Right forelimb (tissue), 1 donor: Measurements from ENCODE around the gene IL10RB.
"Not testable (repeated sequence)": the region's sequence is repeated elsewhere in the genome, so short reads cannot be mapped to it uniquely, and the experiment has no call there.

ENCODE experiments used
- DNase-seq: peaks from one replicate; pipeline ENCODE4 v3.0.0-alpha.2; 2018

IL10RB gene

DNA sequence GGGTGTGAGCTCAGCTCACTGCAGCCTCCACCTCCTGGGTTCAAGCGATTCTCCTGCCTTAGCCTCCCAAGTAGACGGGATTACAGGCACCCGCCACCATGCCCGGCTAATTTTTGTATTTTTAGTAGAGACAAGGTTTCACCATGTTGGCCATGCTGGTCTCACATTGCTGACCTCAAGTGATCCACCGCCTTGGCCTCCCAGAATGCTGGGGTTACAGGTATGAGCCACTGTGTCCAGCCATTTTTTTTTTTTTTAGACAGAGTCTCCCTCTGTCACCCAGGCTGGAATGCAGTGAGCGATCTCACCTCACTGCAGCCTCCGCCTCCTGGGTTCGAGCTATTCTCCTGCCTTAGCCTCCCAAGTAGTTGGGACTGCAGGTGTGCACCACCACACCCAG, 23.3 kb upstream of the IL10RB start:
- DNase-seq, result not testable (repeated sequence)

DNA sequence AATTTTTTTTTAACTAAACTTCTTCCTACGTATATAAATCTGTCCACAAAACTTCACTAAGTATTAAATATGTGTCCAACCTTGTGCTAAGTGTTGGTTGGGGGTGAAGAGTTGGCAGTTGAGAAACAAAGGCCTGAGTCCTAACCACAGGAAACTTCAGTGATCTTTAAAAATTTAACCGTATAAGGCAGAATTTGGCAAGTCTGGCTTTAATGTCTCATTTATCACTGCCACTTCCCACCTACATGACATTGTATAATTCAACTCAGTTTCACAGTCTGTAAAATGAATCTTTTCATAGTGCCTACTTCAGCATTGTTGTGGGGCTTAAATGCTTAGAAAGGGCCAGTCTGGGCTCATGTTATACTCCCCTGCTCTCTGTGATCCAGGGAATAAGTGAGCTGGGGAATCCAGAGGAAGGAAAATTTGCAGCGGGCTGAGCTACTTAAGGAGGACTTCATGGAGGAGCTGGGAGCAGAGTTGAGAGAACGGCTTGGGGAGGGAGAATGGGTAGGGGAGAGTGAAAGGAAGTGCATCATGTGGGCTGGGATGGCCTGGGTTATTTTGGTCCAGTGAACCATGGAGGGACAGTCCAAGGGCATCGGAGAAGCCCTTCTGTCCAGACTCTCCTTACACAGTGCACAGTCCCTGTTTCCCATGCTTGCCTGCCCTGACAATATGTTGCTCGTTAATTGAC, 21.9 kb upstream of the IL10RB start:
- DNase-seq, result no peak

DNA sequence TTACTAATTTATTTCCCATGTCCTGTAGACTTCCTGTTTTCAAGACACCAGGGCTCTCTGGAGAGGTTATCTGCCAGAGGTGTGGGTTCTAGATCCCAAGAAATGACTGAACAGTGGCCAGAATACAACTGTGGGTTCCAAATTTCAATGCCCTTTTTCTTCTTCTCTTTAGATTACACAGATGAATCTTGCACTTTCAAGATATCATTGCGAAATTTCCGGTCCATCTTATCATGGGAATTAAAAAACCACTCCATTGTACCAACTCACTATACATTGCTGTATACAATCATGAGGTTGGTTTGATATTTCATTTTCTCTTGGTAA, 21.4 kb upstream of the IL10RB start:
- DNase-seq, result no peak

DNA sequence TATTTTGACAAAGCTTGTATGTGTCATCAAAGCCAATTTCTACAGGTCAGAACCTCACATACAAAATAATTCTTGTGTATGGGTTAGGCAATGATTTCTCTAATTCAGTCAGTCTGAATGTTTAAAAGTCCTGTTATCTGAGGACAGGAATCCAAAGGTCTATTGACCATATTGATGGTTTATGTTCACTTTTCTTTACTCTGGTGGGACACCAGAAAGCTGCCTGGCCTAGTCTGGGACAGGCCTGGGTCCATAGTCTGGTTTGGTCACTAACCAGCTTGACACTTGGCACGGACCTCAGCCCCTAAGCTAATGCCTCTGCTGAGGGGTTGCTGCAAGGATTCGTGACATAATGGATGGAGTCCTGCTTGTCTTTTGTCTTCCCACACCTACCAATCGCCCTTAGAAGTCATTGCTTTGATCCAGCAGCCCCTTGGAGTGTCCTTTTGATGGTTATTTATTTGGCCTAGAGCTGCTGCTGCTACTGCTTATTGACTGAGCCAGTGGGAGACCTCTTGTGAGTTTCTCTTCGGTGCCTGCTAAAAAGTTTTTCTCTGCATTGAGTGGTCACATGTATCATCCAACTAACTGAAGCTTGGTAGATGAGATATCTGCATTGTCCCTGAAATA, 20.8 kb upstream of the IL10RB start:
- no peak for DNase-seq

DNA sequence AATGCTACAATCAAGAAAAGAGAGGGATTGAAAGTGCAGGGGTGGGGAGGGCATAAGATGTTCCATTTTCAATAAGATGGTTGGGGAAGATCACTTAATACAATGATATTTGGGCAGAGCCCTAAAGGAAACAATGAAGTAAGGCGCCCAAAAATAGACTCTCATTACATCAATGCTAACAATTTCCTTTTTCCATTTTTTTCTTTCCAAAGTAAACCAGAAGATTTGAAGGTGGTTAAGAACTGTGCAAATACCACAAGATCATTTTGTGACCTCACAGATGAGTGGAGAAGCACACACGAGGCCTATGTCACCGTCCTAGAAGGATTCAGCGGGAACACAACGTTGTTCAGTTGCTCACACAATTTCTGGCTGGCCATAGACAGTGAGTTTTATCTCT, 19.7 kb upstream of the IL10RB start:
- DNase-seq, result no peak

DNA sequence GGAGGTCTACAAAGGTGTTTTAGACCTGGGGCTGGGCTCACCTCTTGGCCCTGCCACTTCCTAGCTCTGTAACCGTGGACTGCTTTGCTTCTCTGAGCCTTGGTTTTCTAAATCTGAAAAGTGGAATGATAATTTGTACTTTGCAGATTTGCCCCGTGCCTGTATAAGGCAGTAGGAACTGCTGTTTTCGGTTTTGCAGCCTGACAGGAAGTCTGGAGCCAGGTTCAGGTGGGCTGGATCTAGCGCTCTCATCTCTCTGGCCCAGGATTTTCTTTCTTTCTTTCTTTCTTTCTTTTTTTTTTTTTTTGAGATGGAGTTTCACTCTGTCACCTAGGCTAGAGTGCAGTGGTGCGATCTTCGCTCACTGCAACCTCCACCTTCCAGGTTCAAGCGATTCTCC, 19.2 kb upstream of the IL10RB start:
- DNase-seq, result no peak

DNA sequence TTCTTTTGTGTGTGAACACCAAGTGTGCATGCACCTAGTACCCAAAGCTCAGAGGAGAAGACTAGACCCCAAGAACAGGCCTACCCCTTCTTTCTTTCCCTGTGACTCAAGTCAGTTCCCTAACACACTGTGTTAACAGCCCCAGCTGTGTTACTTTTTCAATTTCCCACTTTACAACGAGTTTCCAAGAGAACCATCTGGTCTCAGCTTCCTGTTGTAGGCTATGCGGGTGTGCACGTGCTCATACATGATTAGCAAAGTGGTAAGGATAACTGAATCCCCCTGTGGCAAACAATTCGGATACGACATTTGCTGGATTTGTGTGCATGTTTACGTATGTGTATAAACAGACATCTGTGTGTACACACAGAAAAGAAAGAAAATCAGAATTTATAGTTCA, 18.6 kb upstream of the IL10RB start:
- no peak for DNase-seq

DNA sequence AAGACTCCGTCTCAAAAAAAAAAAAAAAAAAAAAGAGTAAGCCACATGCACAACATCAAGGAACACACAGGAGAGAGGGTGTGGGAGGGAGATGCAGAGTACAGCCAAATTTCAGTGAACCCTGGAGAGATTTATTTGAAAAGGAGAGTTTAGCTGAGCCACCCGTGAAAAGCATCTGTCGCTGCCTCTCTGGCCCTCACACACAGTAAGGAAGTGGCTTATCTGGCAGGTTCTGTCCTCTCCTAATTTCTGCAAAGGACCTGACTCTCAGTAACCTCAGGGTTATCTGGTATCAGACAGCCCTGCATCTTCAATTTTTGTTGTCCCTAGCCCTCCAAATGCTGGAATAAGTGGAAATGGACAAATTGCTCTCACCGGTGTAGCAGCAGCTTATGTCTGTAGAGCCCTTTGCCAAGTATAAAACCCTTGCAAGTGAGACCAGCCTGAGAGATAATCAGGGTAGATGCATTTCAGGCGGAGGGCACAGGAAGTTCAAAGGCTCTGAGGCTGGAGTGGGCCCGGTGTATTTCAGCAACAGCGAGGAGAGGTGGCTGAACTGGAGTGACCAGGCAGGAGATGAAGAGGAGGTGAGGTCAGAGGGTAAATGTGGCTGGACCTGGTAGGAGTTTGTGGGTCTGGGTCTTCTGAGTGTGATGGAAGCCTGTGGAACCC, 16.7 kb upstream of the IL10RB start:
- DNase-seq, result no peak

DNA sequence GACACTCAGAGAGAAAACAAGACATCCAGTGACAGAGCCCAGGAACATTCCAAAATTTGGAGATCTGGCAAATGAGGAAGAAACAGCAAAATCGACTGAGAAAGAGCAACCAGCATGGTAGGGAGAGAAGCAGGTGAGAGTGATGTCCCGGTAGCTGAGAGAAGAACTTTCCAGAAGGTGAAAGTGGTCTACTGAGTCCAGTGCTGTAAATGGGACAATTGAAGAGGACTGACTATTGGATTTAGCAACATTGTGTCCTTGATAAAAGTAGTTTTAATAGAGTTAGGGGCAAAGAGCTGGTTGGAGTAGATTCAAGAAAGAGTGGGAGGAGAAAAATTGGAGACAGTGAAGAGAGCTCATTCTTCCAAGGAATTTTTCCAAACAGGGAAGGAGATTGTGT, 15.0 kb upstream of the IL10RB start:
- DNase-seq, result no peak

DNA sequence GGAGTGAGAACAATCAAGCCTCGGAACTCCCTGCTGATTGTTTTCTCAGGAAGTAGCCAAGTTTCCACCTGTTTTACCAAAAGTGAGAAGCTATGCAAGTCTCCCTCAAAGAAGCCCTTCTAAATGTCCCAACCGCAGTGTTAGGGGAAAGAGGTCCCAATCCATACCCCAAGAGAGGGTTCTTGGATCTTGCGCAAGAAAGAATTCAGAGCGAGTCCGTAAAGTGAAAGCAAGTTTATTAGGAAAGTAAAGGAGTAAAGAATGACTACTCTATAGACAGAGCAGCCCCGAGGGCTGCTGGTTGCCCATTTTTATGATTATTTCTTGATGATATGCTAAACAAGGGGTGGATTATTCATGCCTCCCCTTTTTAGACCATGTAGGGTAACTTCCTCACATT, 12.8 kb upstream of the IL10RB start:
- not testable (repeated sequence) for DNase-seq

DNA sequence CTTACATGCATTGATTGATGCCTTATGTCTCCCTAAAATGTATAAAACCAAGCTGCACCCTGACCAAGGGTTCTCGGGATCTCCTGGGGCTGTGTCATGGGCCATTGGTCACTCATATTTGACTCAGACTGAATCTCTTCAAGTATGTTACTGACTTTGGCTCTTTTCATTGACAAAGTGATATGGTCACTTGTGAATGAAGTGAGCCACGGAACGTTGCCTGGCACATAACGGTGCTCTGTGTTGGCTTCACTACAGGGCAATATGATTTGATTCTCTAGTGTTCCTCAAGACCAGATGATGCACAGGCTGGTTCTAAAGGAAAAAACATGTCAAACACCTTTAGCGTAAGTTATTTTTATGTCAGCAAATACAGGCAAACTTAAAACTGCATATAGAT, 11.4 kb upstream of the IL10RB start:
- DNase-seq, result no peak

DNA sequence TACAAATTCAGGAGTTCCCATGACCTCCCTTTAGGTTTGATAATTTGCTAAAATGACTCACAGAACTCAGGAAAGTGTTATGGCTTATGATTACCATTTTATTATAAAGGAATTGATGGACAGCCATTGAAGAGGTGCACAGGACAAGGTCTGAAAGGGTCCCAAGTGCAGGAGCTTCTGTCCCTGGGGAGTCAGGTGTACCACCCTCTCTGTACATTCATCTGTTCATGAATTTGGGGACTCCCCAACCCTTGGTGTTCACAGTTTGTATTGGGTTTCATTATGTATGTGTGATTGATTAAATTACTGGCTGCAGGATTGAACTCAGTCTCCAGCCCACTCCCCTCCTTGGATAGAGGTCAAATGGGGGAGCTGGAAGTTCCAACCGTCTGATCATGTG, 10.8 kb upstream of the IL10RB start:
- DNase-seq, result no peak

DNA sequence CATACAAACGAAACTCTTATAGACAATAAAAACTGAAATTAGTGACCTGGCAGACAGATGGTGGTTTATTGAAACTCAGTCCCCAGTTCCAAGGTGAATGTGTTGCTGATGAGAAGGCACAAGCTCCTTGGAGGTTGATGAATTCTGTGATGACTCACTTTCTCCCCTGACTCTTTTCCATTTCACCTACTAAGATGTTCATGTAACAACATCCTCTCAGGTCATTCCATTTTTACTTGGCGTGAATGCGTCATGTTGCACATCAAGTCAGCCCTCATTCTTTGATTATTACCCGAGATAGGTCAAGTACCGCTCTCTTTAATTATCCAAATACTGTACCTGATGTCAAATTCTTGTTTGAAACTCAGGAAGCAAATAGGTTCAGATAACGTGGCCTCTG, 10.1 kb upstream of the IL10RB start:
- no peak for DNase-seq

DNA sequence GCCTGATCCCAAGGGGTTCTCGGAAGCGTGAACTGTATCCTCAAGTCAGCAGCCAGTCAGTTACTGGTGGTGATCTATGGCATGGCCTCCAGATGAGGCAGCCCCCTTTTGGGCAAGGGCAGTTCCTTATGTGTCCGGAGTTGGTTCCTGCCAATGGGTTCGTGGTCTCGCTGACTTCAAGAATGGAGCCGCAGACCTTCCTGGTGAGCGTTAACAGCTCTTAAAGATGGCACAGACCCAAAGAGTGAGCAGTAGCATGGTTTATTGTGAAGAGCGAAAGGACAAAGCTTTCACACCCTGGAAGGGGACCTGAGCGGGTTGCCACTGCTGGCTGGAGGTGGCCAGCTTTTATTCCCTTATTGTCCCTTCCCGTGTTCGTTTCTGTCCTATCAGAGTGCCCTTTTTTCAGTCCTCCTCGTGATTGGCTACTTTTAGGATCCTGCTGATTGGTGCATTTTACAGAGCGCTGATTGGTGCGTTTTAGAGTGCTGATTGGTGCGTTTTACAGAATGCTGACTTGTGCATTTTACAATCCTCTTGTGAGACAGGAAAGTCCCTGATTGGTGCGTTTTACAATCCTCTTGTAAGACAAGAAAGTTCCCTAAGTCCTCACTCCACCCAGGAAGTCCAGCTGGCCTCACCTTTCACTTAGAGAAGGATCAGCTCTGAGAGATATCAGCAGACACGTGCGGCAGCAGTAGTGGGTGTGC, 8.9 kb upstream of the IL10RB start:
- no peak for DNase-seq

DNA sequence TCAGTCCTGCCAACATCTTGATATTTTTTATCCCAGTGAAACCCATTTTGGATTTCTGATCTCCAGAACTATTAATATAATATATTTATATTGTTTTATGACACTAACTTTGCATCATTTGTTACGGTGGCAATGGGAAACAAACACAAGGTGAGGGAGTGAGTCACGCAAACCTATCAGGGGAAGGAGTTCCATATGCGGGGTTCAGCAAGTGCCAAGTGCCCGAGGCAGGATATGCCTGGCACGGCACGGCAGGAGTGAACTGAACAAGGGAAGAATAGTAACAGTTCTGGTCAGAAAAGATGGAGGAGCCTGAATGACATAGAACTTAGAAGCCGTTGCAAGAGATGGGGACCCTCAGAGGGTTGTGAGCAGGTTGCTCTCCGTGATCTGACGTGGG, 7.7 kb upstream of the IL10RB start:
- DNase-seq, result no peak

DNA sequence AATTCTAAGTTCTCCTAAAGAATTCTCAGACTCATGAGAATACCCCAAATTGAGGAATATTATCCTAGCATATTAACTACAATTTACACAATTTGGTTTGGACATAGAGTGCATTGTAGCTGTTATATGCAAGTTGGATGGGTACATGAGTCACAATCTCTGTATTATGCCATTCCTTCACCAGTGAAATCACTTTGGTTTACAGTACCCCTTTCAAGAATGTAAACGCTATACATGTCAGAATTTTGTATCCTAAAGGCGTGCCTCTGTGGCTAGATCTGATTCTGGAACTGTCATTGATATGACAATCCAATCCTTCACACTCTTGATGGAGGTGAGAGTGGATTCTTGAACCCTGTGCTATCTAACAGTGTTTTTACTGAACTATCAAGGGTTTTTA, 6.7 kb upstream of the IL10RB start:
- no peak for DNase-seq

DNA sequence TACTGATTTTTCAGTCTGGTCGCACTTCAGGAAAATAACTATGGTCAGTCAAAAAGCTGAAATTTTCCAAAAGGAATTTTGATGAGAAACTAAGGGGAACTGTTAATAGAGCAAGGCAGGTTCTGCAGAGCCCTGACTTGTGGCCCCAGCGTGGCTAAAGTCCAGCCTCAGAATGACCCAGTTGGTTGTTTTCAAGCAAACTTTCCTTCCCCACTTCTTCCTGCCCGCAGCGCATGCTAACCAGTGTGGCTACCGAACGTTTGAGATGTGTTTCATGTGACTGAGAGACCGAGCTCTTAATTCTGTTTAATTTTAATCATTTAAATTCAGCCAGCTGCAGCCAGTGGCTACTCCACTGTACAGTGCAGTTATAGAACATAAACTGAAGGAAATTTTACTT, 6.2 kb upstream of the IL10RB start:
- no peak for DNase-seq

DNA sequence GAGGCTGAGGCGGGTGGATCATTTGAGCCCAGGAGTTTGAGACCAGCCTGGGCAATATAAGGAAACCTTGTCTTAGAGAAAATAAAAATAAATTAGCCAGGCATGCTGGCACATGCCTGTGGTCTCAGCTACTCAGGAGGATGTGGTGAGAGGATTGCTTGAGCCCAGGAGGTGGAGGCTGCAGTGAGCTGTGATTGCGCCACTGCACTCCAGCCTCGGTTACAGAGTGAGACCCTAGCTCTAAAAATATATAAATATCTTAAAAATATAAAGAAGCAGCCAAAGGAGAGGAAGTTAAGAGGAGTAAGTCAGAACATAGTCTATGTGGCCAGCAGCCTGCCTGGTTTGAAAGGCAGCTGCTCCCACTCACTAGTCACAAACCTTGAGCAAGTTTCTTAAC, 4.5 kb upstream of the IL10RB start:
- no peak for DNase-seq

DNA sequence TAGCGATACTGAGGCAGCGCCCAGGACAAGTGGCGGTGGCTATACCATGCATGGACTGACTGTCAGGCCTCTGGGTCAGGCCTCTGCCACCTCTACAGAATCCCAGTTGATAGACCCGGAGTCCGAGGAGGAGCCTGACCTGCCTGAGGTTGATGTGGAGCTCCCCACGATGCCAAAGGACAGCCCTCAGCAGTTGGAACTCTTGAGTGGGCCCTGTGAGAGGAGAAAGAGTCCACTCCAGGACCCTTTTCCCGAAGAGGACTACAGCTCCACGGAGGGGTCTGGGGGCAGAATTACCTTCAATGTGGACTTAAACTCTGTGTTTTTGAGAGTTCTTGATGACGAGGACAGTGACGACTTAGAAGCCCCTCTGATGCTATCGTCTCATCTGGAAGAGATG, 3.2 kb upstream of the IL10RB start:
- no peak for DNase-seq

DNA sequence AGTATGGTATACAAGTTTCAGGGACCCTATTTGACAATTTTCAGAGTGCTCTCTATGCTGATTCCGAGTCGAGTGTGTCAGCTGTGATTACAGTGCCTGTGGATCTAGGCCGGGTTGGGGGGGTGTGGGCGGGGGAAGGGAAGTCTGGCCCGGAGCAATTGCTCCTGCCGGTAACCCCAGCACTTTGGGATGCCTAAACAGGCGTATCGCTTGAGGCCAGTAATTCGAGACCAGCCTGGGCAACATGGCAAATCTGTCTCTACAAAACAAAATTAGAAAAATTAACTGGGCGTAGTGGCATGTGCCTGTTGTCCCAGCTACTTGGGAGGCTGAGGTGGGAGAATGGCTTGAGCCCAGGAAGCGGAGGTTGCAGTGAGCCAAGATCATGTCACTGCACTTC, 1.6 kb upstream of the IL10RB start:
- DNase-seq, result no peak

DNA sequence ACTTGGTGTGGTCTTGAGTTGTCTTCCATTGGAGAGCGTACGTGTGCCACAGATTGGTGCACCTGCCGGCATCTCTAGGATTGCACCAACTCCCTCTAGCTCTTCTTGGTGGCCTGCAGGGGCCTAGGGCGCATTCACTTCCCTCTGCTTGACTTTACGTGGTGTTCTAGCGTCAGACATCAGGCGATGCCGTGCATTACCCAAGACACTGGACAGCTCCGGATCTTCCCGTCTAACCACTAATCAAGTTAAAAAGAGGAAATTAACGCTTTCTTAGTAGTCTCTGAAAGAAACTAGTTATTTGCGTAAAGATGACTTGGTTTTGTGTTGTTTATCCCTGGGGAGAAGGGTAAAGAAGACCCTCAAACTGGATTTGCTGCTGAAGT, 510 bp upstream of the IL10RB start:
- no peak for DNase-seq

DNA sequence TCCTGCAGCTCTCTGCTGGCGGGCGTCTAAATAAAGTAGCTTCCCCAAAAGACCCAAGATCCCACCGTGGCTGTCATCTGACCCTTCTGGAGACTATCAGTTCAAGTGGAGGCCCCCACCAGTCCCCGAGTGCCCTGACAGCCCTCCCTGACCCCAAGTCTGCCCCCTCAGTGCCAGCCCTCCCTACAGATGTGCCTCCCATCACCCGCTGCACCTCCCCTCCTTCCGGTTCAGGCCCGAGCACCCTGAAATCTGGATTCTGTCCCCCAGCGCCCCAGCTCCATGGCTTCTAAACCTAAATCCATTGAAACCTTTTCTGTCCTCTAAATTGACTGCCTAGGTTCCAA, 595 bp downstream of the IL10RB start:
- DNase-seq, result no peak

DNA sequence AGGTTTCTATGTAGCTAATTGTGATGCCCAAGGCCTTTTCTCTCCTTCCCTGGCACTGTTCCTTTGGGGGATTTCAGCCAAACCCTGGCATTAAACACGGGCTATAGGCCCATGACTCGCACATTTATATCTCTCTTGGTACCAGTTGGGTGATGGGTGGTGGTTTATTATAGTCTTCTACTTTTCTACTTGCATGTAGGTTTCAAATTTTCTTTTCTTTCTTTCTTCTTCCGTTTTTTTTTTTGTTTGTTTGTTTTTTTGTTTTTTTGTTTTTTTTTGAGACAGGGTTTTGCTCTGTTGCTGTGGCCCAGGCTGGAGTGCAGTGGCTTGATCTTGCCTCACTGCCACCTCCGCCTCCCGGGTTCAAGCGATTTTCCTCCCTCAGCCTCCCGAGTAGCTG, 1.1 kb downstream of the IL10RB start:
- DNase-seq, result no peak

DNA sequence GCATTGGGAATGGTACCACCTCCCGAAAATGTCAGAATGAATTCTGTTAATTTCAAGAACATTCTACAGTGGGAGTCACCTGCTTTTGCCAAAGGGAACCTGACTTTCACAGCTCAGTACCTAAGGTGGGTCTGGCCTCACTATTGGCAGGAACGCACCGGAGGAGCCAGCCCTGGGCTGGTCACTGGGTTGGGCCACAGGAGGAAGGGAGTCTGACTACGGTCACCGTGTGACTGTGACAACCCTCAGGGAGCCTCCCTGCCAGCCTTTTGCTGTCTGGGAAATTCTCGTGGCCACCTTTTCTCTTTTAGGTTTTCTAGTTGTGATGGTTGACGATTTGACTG, 2.2 kb downstream of the IL10RB start:
- no peak for DNase-seq
